Measurements from ENCODE around the gene AHDC1. TPM values are rescaled to one million over a fixed set of nuclear protein-coding genes. Genes with fewer than 3 reads are reported as not detected.
"Not testable (repeated sequence)": the region's sequence is repeated elsewhere in the genome, so short reads cannot be mapped to it uniquely, and the experiment has no call there.

AHDC1 gene
- total RNA-seq, 4 donors from 2014 or later, result 7.5 to 12.9 (median 8.2) TPM

DNA sequence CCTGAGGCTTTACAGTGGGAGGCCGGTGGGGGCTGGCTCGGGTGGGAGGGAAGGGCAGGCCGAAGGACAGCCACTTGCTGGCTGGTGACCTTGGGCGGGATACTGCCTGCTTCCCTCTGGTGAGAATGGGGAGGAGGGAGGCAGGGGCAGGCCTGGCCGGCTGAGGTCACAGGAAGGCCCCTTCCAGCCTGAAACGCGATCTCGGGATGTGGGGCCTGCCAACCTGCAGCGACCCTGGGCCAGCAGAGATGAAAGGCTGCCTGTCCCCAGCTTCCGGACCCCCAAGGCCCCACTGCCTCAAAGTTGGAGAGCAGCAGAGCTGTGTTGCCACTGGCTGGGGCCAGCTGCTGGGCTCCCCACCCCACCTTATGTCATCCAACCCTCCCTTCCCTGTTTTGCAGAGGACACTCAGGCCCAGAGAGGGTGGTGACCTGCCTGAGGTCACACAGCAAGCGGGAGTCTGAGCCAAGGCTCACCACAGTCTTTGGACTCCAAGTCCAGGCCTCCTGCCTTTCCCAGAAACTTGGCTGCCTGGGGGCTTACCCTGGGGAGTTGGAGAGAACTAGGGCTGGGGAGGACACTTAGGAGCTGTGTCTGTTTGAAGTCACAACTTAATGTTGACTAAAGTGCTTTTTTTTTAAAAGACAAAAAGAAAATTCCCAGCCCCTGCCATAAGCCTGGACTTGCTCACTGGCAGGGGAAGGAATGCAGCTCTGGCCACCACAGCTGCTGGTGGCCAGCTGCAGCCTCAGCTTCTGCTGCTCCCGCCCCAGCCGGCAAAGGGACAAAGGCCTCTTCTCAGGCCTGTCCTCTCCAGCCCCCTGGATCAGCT lies 99.1 kb downstream of the AHDC1 start:
- TF ChIP-seq, protein P1, sequence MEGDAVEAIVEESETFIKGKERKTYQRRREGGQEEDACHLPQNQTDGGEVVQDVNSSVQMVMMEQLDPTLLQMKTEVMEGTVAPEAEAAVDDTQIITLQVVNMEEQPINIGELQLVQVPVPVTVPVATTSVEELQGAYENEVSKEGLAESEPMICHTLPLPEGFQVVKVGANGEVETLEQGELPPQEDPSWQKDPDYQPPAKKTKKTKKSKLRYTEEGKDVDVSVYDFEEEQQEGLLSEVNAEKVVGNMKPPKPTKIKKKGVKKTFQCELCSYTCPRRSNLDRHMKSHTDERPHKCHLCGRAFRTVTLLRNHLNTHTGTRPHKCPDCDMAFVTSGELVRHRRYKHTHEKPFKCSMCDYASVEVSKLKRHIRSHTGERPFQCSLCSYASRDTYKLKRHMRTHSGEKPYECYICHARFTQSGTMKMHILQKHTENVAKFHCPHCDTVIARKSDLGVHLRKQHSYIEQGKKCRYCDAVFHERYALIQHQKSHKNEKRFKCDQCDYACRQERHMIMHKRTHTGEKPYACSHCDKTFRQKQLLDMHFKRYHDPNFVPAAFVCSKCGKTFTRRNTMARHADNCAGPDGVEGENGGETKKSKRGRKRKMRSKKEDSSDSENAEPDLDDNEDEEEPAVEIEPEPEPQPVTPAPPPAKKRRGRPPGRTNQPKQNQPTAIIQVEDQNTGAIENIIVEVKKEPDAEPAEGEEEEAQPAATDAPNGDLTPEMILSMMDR (IDR thresholded peaks at IDR 0.05), result no peak
- ATAC-seq (ENCODE audit: low FRiP score) (peak; percentile 58), DNase-seq (ENCODE audit: low spot score) (no peak)

DNA sequence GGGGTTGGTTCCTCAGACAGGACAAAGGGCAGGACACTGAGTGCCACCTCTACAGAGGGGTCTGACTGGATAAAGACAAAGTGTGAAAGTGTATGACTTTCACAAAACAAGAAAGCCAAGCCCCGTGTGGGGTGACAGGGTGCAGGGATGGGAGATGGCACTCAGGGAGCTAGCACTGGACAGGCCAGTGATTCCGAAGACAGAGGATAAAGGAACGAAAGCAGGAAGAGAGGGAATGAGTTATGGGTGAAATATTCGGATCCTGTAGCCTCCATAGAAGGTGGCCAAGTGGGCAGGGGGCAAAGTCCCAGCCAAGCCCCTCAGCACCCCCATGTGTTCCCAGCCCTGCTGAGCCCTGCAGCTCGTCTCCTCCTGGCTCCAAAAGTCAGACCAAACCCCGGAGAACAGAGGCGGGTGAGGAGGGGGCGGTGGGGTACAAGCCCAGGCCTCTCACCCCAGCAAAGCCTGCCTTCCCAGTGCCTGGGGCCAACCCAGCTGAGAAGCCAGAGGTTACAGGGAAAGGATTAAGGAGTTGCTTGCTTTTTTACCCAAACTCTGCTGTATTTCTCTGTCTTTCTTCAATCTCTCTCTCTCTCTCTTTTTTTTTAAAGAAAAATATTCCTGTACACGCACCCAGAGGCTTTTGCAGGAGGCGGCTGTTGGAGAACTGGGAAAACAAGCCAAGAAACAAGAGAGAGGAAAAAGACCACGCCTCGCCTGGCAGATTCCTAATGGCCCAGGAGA lies 99.9 kb downstream of the AHDC1 start:
- DNase-seq (ENCODE audit: low spot score) (no peak), ATAC-seq (ENCODE audit: low FRiP score) (peak; percentile 43)
- TF ChIP-seq, protein P1 (IDR thresholded peaks at IDR 0.05), result no peak

DNA sequence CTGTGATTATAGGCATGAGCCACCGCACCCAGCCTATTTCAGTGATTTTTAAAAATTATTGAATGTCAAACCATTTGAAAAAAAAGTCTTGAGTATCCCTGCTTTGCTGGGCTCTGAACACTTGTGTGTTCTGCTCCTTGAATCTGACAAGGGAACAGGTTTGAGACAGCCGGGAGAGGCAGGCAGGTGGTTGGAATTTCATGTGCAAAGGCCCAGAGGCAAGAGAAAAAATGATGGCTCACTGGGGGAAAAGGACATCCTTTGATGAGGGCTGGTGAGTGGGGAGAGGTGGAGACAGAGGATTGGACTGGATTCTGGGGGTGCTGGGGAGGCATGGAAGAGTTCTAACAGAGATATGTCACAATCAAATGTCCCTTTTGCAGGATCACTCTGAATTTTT lies 100.9 kb downstream of the AHDC1 start:
- no peak for ATAC-seq (ENCODE audit: low FRiP score)
- TF ChIP-seq, protein P1 (IDR thresholded peaks at IDR 0.05), result no peak
- no peak for DNase-seq (ENCODE audit: low spot score)

DNA sequence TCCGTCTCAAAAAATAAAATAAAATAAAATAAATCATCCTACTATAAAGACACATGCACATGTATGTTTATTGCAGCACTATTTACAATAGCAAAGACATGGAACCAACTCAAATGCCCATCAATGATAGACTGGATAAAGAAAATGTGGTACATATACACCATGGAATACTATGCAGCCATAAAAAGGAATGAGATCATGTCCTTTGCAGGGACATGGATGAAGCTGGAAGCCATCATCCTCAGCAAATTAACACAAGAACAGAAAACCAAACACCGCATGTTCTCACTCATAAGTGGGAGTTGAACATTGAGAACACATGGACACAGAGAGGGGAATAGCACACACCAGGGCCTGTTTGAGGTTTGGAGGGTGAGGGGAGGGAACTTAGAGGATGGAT lies 102.8 kb downstream of the AHDC1 start:
- not testable (repeated sequence) for ATAC-seq (ENCODE audit: low FRiP score); DNase-seq (ENCODE audit: low spot score)

DNA sequence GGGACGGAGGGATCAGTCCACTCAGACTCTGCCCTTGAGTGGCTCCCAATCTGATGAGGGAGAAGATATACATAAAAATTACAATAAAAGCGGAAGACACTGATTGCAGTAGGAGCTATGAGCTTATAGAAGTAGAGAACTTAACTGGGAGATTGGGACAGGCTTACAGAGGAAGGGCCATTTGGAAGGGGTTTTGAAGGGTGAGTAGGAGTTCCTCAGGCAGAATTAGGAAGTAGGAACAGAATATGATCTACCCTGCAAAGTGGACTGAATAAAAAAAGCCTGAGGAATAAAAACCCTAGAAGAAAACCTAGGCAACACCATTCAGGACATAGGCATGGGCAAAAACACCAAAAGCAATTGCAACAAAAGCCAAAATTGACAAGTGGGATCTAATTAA lies 104.8 kb downstream of the AHDC1 start:
- TF ChIP-seq, protein P1 (IDR thresholded peaks at IDR 0.05), result no peak
- no peak for ATAC-seq (ENCODE audit: low FRiP score)
- DNase-seq (ENCODE audit: low spot score), result no peak

DNA sequence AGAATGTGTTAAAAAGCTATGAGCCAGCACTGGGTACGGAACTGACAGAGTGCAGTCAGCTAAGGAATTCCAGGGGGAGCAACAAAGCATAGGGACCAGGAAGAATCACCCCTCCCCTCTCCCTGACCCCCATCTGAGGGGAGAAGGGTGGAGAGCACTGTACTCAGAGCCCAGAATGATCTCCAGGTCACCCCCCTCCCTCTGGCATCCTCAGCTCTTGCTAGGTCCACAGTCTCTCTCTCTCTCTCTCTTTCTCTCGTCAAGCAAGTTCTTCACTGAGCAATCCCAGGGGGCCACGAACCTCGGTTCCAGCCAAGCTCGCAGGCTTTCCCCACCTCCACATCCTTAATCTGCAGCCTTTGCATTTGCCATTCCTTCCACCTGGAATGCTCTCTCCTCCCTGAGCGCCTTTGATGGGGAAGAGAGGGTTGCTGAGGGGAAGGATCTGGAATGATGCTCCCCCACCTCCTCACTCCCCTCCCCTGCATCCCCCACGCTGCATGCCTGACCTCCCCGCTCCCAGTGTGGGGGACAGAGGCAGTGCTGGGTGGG lies 107.3 kb downstream of the AHDC1 start:
- TF ChIP-seq, protein P1 (IDR thresholded peaks at IDR 0.05), result no peak
- ATAC-seq (ENCODE audit: low FRiP score) (peak; percentile 49), DNase-seq (ENCODE audit: low spot score) (no peak)

DNA sequence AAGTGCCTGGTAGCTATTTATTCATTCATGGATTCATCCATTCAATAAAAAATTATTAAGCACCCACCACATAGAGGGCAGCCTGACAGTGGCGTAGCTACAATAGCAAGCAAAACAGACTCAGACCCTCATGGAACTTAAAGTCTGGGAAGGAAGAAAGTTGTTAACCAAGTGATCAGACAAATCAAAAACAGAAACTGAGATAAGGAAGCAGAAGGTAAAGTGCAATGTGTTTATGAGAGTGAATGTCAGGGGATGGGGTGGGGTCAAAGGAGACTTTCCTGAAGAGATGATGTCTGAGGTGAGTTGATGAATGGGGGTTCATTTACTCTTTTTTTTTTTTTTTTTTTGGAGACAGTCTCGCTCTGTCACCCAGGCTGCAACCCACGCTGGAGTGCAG lies 111.1 kb downstream of the AHDC1 start:
- no peak for ATAC-seq (ENCODE audit: low FRiP score)
- TF ChIP-seq, protein P1 (IDR thresholded peaks at IDR 0.05), result no peak
- DNase-seq (ENCODE audit: low spot score), result no peak
